Measurements from ENCODE around the gene DCAF6. TPM values are rescaled to one million over a fixed set of nuclear protein-coding genes. Genes with fewer than 3 reads are reported as not detected.

The DCAF6 gene
- total RNA-seq, 1 donor from 2014 or later = 58.7 TPM

DNA sequence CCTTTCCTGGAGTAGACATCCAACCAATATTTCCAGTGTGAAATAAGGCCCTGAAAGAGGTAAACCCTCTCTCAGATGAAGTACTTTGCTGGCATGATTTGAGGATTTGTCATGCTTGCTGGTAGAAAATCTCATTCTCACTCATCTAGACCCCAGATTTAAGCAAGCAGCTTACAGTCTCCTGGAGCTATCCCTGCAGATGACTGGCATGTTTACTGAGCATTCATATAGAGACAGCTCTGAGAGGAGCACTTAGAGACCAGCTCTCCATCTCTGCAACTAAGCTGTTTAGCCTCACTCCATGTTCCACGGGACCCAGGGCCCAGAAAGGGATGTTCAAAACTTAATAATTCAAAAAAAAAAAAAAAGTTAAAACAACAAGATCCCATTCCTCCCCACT lies 166.0 kb downstream of the DCAF6 start:
- no peak for DNase-seq (ENCODE audit: low spot score)

- no peak for DNase-seq (ENCODE audit: low spot score)
Measured at GRCh38 chr1:168104535-168104934, 168.1 kb downstream of the DCAF6 start.

DNA sequence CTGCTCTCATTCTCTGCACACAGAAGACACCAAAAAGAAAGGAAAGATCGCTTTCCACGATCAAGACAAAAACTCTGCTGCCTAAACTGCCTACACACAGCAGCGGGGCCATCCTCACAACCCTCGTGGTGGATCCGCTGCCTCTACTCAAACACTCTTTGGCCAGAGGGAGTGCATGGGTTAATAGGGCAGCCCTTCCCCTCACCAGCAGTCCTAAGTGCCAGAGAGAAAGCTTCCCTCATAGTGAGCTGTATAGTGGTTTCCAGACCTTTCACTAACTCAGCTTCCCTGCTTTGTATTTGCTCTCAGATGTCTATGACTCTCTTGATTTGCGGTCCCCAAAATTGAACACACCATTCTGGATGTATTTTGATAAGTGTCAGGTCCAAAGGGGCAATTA lies 169.4 kb downstream of the DCAF6 start:
- no peak for DNase-seq (ENCODE audit: low spot score)

- DNase-seq (ENCODE audit: low spot score) = no peak
Measured at GRCh38 chr1:168106274-168106673, 169.8 kb downstream of the DCAF6 start.

- DNase-seq (ENCODE audit: low spot score) = no peak
Measured at GRCh38 chr1:168110896-168111545, 174.5 kb downstream of the DCAF6 start.

- peak; percentile 72 for DNase-seq (ENCODE audit: low spot score)
Measured at GRCh38 chr1:168112673-168113305, 176.3 kb downstream of the DCAF6 start.

- no peak for DNase-seq (ENCODE audit: low spot score)
Measured at GRCh38 chr1:168114845-168115244, 178.4 kb downstream of the DCAF6 start.

DNA sequence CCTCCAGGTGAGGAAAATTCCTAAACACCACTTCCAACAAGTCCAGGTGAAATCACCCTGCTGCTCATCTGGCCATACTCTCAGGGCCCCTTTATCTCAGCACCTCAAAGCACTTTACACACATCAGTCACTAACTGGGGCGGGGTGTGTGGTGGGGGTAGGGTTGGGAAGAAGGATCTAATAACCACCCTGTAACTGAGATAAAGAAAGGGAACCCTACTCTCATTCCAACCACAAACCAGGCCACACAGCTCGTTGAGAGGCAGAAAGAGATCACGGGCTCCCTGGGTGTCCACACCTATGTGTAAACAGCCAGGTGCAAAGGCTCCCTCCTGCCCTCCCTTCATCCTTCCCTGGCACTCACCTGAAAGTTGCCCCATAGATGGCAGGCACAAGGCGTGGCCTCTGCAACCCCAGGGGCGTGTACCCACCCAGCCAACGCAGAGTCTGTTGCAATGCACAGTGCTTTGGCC lies 179.9 kb downstream of the DCAF6 start:
- no peak for DNase-seq (ENCODE audit: low spot score)

DNA sequence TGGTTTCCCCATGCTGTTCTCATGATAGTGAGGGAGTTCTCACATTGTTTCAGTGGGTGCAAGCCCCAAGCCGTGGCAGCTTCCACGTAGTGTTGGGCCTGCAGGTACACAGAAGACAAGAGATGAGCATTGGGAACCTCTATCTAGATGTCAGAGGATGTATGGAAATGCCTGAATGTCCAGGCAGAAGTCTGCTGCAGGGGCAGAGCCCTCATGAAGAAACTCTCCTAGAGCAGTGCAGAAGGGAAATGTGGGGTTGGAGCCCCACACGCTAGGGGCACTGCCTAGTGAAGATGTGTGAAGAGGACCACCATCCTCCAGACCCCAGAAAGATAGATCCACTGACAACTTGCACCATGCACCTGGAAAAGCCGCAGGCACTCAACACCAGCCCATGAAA lies 183.3 kb downstream of the DCAF6 start:
- no peak for DNase-seq (ENCODE audit: low spot score)

GRCh38 chr1:168121401-168122011 lies 185.0 kb downstream of the DCAF6 start:
- DNase-seq (ENCODE audit: low spot score) = peak; percentile 94

DNA sequence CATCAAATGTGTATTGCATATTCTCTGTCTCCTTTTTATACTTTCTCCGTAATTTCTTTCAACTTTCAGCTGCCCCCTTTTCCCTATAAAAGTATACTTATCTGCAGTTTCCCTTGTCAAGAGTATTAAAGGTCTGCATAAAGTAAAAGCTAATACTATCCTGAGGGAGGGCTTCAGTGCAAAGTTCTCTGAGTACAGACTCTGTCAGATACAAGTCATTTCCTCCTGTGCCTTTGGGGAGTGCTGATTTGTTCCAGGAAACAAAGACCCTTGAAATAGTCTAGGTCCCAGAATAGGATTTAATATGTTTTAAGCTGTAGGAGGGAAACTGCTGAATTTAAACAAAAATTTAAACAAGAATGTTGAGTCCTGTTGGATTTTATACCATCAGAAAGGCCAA lies 188.6 kb downstream of the DCAF6 start:
- no peak for DNase-seq (ENCODE audit: low spot score)

Other genes with a start within 250 kb of the DCAF6 start
- gene MPZL1, start 214.7 kb upstream of the DCAF6 start, total RNA-seq (ENCODE audit: insufficient read depth, low replicate concordance) = 108 TPM
- 1.9 TPM for gene ADCY10, start 22.5 kb upstream of the DCAF6 start, total RNA-seq (ENCODE audit: insufficient read depth, low replicate concordance)
- 34.9 TPM for gene MPC2, start 389 bp downstream of the DCAF6 start, total RNA-seq (ENCODE audit: insufficient read depth, low replicate concordance)
- gene GPR161, start 200.2 kb downstream of the DCAF6 start, total RNA-seq (ENCODE audit: insufficient read depth, low replicate concordance) = 20.0 TPM
- 46.0 TPM for gene TIPRL, start 242.3 kb downstream of the DCAF6 start, total RNA-seq (ENCODE audit: insufficient read depth, low replicate concordance)